Measurements from ENCODE around the gene ANXA8. TPM values are rescaled to one million over a fixed set of nuclear protein-coding genes. Genes with fewer than 3 reads are reported as not detected.

Gene ANXA8
- total RNA-seq, 4 donors from 2014 or later: 98.0 to 254 (median 169) TPM

- TF ChIP-seq EP300 (IDR thresholded peaks at IDR 0.05): no peak
- no peak for TF ChIP-seq POLR2A (IDR thresholded peaks at IDR 0.05)
- Histone ChIP-seq H3K4me3 (no peak overlapping the region), H3K27ac (no peak overlapping the region), H3K9me3 (no peaks in the 10 kb centered on the region), H3K27me3 (peaks cover 3% of the 10 kb centered on the region), H3K4me1 (no peaks in the 10 kb centered on the region), H3K36me3 (no peaks in the 10 kb centered on the region)
- no peak for DNase-seq (ENCODE audit: low spot score in 2 of 2)
- 86% methylated on average over 3 of the region's 3 CpGs for WGBS
Measured at GRCh38 chr10:47454780-47455058, 29.2 kb downstream of the ANXA8 start.

GRCh38 chr10:47454008-47454779 is 29.7 kb downstream of the ANXA8 start:
- peaks cover 3% of the 10 kb centered on the region for H3K27me3 ChIP-seq
- WGBS: 86% methylated on average over 6 of the region's 10 CpGs
- DNase-seq (ENCODE audit: low spot score in 2 of 2): peak in 1 of 2 donors; percentile 58
- no peaks in the 10 kb centered on the region for H3K9me3 ChIP-seq
- H3K4me1 ChIP-seq: no peaks in the 10 kb centered on the region
- TF ChIP-seq CTCF (IDR thresholded peaks at IDR 0.05): no peak
- no peak for TF ChIP-seq POLR2AphosphoS5 (IDR thresholded peaks at IDR 0.05)
- TF ChIP-seq POLR2A (IDR thresholded peaks at IDR 0.05): no peak
- no peak for TF ChIP-seq EP300 (IDR thresholded peaks at IDR 0.05)
- H3K36me3 ChIP-seq: no peaks in the 10 kb centered on the region
- H3K4me3 ChIP-seq: no peak overlapping the region
- no peak overlapping the region for H3K27ac ChIP-seq

GRCh38 chr10:47453141-47454007 is 30.5 kb downstream of the ANXA8 start:
- no peak for TF ChIP-seq EP300 (IDR thresholded peaks at IDR 0.05)
- no peak for TF ChIP-seq CTCF (IDR thresholded peaks at IDR 0.05)
- TF ChIP-seq POLR2A (IDR thresholded peaks at IDR 0.05): no peak
- no peak for TF ChIP-seq POLR2AphosphoS5 (IDR thresholded peaks at IDR 0.05)
- peaks cover 3% of the 10 kb centered on the region for H3K27me3 ChIP-seq
- no peaks in the 10 kb centered on the region for H3K4me1 ChIP-seq
- DNase-seq (ENCODE audit: low spot score in 2 of 2): no peak
- no peak overlapping the region for H3K27ac ChIP-seq
- H3K36me3 ChIP-seq: no peaks in the 10 kb centered on the region
- no peaks in the 10 kb centered on the region for H3K9me3 ChIP-seq
- no peak overlapping the region for H3K4me3 ChIP-seq
- 74% methylated on average over 6 of the region's 7 CpGs for WGBS

- WGBS: 68% methylated on average over 9 of the region's 11 CpGs
Measured at GRCh38 chr10:47452495-47453140, 31.3 kb downstream of the ANXA8 start.

More at GRCh38 chr10:47452495-47453140, 31.3 kb downstream of the ANXA8 start:
- H3K36me3 ChIP-seq: no peaks in the 10 kb centered on the region
- TF ChIP-seq CTCF (IDR thresholded peaks at IDR 0.05) (no peak), POLR2A (IDR thresholded peaks at IDR 0.05) (no peak), POLR2AphosphoS5 (IDR thresholded peaks at IDR 0.05) (no peak), EP300 (IDR thresholded peaks at IDR 0.05) (no peak)
- no peaks in the 10 kb centered on the region for H3K4me1 ChIP-seq
- no peak overlapping the region for H3K4me3 ChIP-seq
- H3K9me3 ChIP-seq: no peaks in the 10 kb centered on the region
- peaks cover 3% of the 10 kb centered on the region for H3K27me3 ChIP-seq
- no peak overlapping the region for H3K27ac ChIP-seq
- DNase-seq (ENCODE audit: low spot score in 2 of 2): peak in 1 of 2 donors; percentile 74

All from suprapubic skin (tissue), 4 donors.